ENCODE measurements around the gene AHCYL2.
"Not testable (repeated sequence)": the region's sequence is repeated elsewhere in the genome, so short reads cannot be mapped to it uniquely, and the experiment has no call there.

Gene AHCYL2

DNA sequence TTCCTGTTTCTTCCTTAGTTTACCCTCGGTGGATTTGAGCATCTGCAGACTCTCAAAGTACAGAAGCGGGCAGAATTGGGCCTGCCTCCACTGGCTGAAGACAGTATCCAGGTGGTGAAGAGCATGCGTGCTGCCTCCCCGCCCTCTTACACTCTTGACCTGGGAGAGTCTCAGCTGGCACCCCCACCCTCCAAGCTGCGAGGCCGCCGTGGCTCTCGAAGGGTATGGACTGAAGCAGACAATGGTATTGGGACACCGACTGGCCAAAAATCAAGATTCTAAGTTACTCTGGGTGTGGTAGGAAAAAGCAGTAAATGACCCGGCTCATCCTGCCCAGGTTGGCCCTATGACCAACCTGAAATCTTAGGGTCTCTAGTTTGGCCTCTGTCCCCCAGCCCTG is 231.6 kb downstream of the AHCYL2 start:
- no peak for DNase-seq (ENCODE audit: low read depth)

DNA sequence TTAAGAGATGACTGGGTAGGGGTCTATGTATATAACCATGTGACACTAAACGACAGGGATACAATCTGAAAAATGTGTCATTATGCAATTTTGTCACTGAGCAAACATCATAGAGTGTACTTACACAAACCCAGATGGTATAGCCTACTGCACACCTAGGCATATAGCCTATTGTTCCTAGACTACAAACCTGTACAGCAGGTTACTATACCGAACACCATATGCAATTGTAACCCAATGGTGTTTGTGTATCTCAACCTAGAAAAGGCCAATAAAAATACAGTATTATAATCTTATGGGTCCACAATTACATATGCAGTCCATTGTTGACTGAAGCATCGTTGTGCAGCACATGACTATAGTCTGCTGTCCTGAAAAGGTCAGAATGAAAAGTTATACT is 232.3 kb downstream of the AHCYL2 start:
- DNase-seq (ENCODE audit: low read depth), result no peak

DNA sequence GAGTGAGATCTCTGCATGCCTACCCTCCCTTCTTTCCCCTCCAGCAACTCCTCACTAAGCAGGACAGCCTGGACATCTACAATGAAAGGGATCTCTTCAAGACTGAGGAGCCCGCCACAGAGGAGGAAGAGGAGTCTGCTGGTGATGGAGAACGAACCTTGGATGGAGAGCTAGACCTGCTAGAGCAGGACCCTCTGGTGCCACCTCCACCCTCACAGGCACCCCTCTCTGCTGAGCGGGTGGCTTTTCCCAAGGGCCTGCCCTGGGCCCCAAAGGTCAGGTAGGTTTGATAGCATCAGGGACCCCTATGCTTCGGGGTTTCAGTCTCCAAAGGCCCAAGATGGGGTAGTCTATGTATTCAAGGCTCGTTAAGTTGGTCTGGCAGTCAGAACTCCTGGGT is 233.3 kb downstream of the AHCYL2 start:
- no peak for DNase-seq (ENCODE audit: low read depth)

GRCh38 chr7:129461809-129462208 is 237.0 kb downstream of the AHCYL2 start:
- DNase-seq (ENCODE audit: low read depth), result no peak

DNA sequence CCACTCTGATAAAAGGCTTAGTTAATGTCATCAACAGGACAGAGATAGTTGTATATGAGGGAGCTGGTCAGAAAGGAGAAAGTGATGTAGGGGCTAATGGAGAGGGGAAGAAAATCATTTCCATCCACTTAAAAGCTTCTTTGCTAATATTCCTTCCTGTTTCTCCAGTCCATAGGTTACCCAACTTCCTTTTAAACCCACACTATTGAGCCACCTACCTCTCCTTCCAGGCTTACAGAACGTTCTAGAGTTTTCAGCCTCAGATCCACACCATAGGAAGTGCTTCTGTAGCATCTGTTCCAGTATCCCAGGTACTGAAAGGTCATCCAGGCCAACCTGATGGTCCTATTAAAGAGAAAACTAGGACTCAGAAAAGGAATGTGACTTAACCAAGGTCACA is 237.6 kb downstream of the AHCYL2 start:
- no peak for DNase-seq (ENCODE audit: low read depth)

DNA sequence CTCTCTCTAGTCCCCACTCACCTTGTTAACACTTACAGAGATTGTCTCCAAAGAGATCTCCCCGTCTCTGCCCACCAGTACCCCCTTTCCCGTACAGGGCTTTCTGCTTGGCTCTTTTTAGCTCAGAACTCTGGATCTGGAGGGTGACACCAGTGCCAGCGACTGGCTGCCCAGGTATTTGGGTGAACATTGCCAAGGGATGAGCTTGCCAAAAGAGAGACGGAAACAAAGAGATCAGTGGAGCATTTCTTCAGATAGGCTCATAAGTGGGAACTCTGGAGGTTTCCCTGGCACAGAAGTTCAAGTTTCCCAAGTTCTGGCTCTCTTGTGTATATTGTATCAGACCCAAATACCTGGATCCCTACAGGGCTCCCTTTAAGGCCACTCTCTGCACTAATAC is 239.4 kb downstream of the AHCYL2 start:
- DNase-seq (ENCODE audit: low read depth), result no peak

- no peak for DNase-seq (ENCODE audit: low read depth)
Measured at GRCh38 chr7:129465080-129465479, 240.2 kb downstream of the AHCYL2 start.

DNA sequence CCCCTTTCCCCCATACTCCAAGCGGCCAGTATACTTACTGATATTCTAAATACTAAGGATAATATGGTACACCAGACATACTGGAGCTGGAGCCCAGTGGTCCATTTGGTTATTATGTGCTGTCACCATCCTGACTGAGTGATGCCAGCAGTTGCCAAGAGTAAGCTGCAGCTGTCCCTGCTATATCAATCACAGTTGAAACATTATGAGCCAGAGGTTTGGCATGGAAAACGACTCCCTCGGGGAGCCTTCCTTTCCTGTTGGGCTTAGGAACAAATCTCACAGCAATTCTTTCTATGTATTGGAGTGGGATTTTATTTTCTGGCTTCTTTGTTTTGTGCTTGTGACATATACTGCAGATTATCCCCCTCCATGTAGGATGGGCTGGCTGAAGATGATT is 242.0 kb downstream of the AHCYL2 start:
- no peak for DNase-seq (ENCODE audit: low read depth)

DNA sequence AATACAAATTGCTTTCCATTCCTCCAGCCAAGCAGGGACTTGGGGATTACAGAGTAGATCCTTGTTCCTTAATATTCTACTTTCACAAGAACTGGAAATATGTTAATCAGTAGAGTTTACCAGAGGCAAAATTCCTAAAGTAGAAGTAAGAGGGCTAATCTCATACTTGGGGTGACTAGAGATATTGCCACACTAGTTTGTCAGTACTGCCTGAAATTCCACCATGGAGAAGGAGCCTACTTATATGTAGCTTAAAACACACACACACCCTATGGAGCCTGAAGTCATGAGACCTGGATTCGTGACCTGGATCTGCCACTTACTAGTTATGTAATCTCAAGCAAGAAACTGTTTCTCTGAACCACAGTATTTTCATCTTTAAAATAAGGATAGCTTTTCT is 243.3 kb downstream of the AHCYL2 start:
- peak; percentile 40 for DNase-seq (ENCODE audit: low read depth)

DNA sequence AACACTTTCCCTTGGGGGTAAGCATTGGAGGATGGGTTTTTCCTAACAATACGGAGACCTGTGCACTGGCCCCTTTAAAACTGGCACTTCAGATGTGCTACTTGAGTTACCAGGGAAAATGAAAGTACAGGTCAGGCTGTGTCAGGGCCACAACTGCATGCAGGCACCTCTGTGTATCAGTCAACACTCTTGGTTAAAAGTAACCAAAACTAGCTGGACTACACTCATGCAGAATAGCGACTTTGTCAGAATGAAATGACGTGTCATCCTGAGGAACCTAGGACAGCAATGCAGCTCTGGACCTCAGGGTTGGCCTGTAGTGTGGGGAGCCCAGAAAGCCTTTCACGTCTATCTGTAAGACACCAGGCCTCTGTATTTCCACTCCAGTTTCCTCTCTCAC is 243.7 kb downstream of the AHCYL2 start:
- DNase-seq (ENCODE audit: low read depth), result no peak

- DNase-seq (ENCODE audit: low read depth), result no peak
Measured at GRCh38 chr7:129469930-129470329, 245.1 kb downstream of the AHCYL2 start.

DNA sequence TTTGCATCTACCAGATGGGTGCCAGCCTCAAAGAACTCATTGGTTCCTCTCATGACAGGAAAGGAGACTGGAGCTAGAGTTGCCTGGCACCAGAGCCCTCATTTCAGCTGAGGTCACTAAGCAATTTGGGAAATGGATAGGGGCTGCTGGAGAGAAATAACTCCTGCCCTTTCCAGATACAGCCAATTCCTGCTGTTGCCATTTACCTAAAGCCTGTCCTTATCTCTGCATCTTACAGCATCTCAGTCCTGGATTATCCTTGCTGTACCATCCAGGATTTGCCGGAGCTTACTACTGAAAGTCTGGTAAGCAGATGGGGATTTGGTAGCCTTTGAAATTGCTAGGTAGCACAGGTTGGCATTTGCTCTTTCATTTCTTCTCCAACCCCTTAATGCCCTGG is 245.6 kb downstream of the AHCYL2 start:
- DNase-seq (ENCODE audit: low read depth), result no peak

- DNase-seq (ENCODE audit: low read depth), result no peak
Measured at GRCh38 chr7:129471402-129471827, 246.6 kb downstream of the AHCYL2 start.

- DNase-seq (ENCODE audit: low read depth), result not testable (repeated sequence)
Measured at GRCh38 chr7:129475931-129476330, 251.1 kb downstream of the AHCYL2 start.

DNA sequence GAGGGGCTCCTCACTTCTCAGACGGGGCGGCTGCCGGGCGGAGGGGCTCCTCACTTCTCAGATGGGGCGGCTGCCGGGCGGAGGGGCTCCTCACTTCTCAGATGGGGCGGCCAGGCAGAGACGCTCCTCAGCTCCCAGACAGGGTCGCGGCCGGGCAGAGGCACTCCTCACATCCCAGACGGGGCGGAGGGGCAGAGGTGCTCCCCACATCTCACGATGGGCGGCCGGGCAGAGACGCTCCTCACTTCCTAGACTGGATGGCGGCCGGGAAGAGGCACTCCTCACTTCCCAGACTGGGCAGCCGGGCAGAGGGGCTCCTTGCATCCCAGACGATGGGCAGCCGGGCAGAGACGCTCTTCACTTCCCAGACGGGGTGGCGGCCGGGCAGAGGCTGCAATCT is 251.6 kb downstream of the AHCYL2 start:
- not testable (repeated sequence) for DNase-seq (ENCODE audit: low read depth)

All from non-pigmented ciliary epithelial cell (primary cell).